Nephron progenitor cell (in vitro differentiated cells): ENCODE measurements around the gene PPP1CB.
A peak's percentile ranks its signal among the peaks of the same experiment; 100 is the strongest.

Experiments used
- DNase-seq: peaks from one replicate; pipeline ENCODE4 v3.0.0; 2021
- H3K27ac Mint-ChIP-seq: 2 replicates; pipeline ENCODE4 v1.8.0; 2021; ENCODE audit warnings: mild to moderate bottlenecking, moderate library complexity, mixed read lengths
- H3K27me3 Mint-ChIP-seq: 2 replicates; pipeline ENCODE4 v1.8.0; 2021; ENCODE audit warnings: mild to moderate bottlenecking, low read depth, mixed read lengths; ENCODE audit not compliant: poor library complexity
- H3K36me3 Mint-ChIP-seq: 2 replicates; pipeline ENCODE4 v1.8.0; 2021; ENCODE audit warnings: low read depth, mixed read lengths
- H3K4me1 Mint-ChIP-seq: 2 replicates; pipeline ENCODE4 v1.8.0; 2021; ENCODE audit warnings: mixed read lengths
- H3K4me3 Mint-ChIP-seq: 2 replicates; pipeline ENCODE4 v1.8.0; 2021; ENCODE audit warnings: mild to moderate bottlenecking, moderate library complexity, mixed read lengths
- H3K9me3 Mint-ChIP-seq: 2 replicates; pipeline ENCODE4 v1.8.0; 2021; ENCODE audit warnings: mild to moderate bottlenecking, moderate library complexity, mixed read lengths
- CTCF ChIP-seq: fragments of 200-600 bp; sonication (generic); IDR thresholded peaks from 2 replicates; pipeline ENCODE4 v1.5.0; 2021; ENCODE audit warnings: antibody characterized with exemption

The PPP1CB gene

DNA sequence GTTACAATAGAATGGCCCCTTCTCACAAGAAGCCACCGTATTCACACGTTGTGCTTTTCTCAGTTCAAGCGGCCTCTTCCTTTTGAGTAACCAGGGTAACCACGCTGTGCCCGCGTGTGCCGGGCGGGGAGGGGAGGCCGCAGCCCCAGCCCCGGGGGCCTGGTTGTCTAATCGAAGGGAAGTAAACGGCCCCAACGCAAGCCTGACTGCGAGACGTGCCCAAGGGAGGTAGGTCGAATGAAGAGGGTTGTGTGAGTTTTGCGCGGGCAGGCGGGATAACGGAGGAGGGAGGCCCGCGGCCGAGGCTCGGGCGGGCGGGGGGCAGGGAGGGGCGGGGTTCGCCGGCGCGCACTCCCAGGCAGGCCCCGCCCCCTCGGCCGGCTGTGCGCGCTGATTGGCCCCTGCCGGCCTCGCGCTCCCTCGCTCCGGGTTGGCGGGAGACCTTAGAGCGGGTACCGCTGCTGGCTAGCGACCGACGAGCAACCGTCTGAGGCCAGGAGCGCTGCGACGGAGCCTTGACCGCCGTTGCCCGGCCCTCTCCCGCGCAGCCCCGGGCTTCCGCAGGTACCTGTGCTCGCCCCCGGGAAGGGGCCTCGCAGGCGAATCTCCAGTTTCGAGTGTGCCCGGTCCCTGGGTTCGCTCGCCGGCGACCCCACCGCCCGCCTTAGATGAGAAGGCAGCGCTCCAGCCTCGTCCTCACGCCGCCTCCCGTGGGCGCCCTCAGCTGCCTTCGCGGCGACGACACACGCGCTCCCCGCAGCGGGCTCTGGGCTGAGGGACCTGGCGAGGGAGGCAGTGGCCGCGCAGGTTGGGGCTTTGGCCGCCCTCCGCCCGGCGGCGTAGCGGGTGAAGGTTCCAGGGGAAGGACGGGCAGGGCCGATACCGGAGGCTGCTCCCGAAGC, 59.0 kb downstream of the PPP1CB start, which contains the start of gene SPDYA:
Gene SPDYA (plus strand): TSS at position 451 of the 902 bp plus-strand sequence. CDS start 5,181 bp downstream, outside the sequence.
- peak; percentile 81 for DNase-seq
- peaks cover 43% of the 10 kb centered on the region for H3K27me3 Mint-ChIP-seq
- H3K4me3 Mint-ChIP-seq, result peak within 1 kb of the TSS; percentile 72
- peaks cover 34% of the 10 kb centered on the region for H3K36me3 Mint-ChIP-seq
- no peaks in the 10 kb centered on the region for H3K4me1 Mint-ChIP-seq
- H3K9me3 Mint-ChIP-seq, result peaks cover 9% of the 10 kb centered on the region
- H3K27ac Mint-ChIP-seq, result no peak within 1 kb of the TSS
- no peak for TF ChIP-seq CTCF

DNA sequence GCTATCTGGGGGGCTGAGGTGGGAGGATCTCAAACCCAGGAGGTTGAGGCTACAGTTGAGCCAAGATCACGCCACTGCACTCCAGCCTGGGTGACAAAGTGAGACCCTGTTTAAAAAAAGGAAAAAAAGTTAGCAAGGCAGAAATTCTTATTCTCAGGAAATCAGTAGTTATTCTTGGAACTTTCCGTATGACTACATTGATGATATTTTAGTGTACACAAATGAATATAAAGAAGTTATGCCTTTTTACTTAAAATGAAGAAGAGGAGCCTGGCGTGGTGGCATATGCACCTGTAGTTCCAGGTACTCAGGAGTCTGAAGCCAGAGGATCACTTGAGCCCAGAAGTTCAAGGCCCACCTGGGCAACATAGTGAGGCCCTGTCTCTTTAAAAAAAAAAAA, 66.4 kb downstream of the PPP1CB start:
- H3K4me3 Mint-ChIP-seq, result no peak overlapping the region
- H3K27ac Mint-ChIP-seq, result no peak overlapping the region
- no peak for TF ChIP-seq CTCF
- H3K27me3 Mint-ChIP-seq, result peaks cover 18% of the 10 kb centered on the region
- no peak for DNase-seq
- no peaks in the 10 kb centered on the region for H3K36me3 Mint-ChIP-seq
- no peaks in the 10 kb centered on the region for H3K4me1 Mint-ChIP-seq
- peaks cover under 1% of the 10 kb centered on the region for H3K9me3 Mint-ChIP-seq

GRCh38 chr2:28821295-28821958, 69.8 kb downstream of the PPP1CB start:
- Mint-ChIP-seq H3K4me3 (no peak overlapping the region), H3K9me3 (no peaks in the 10 kb centered on the region), H3K36me3 (no peaks in the 10 kb centered on the region), H3K27me3 (peaks cover 5% of the 10 kb centered on the region), H3K4me1 (no peaks in the 10 kb centered on the region), H3K27ac (no peak overlapping the region)
- TF ChIP-seq CTCF, result peak; percentile 58
- peak; percentile 69 for DNase-seq

GRCh38 chr2:28822036-28822435, 70.4 kb downstream of the PPP1CB start:
- no peak overlapping the region for H3K27ac Mint-ChIP-seq
- peaks cover 5% of the 10 kb centered on the region for H3K27me3 Mint-ChIP-seq
- no peak for TF ChIP-seq CTCF
- no peaks in the 10 kb centered on the region for H3K4me1 Mint-ChIP-seq
- H3K36me3 Mint-ChIP-seq, result no peaks in the 10 kb centered on the region
- DNase-seq, result no peak
- no peaks in the 10 kb centered on the region for H3K9me3 Mint-ChIP-seq
- no peak overlapping the region for H3K4me3 Mint-ChIP-seq

GRCh38 chr2:28824207-28824606, 72.6 kb downstream of the PPP1CB start:
- TF ChIP-seq CTCF, result no peak
- no peaks in the 10 kb centered on the region for H3K4me1 Mint-ChIP-seq
- peaks cover 5% of the 10 kb centered on the region for H3K27me3 Mint-ChIP-seq
- H3K4me3 Mint-ChIP-seq, result no peak overlapping the region
- H3K27ac Mint-ChIP-seq, result no peak overlapping the region
- no peak for DNase-seq
- H3K36me3 Mint-ChIP-seq, result peaks cover 7% of the 10 kb centered on the region
- H3K9me3 Mint-ChIP-seq, result no peaks in the 10 kb centered on the region
